Gastrocnemius medialis (tissue), 4 donors: ENCODE results near the gene PELI1. TPM values are rescaled to one million over a fixed set of nuclear protein-coding genes. Genes with fewer than 3 reads are reported as not detected.

ENCODE experiments used
- ATAC-seq, 2 donors: fragments of 150-250 bp; one replicate each; pipeline ENCODE4 v1.9.1; 2016
- DNase-seq, 2 donors: peaks; one replicate each; pipeline ENCODE4 v3.0.0-alpha.2; 2019
- H3K27ac ChIP-seq, 4 donors: fragments of 200-600 bp; sonication (generic); 1 replicate in 1 of 4; 2 replicates in 3 of 4; pipeline ENCODE4 v1.5.1; 2016 to 2018; ENCODE audit warnings: mild to moderate bottlenecking in 2 of 4, moderate library complexity in 1 of 4
- H3K27me3 ChIP-seq, 3 donors: fragments of 200-600 bp; sonication (generic) in 2 of 3; 1 replicate in 1 of 3; 2 replicates in 2 of 3; pipeline versions ENCODE4 v1.5.1 to v1.6.0; 2016 to 2019; ENCODE audit warnings: mild to moderate bottlenecking in 1 of 3, moderate library complexity in 1 of 3
- H3K36me3 ChIP-seq, 2 donors: fragments of 200-600 bp; sonication (generic) in 1 of 2; one replicate each; pipeline ENCODE4 v1.5.1; 2017 to 2018
- H3K4me1 ChIP-seq, 2 donors: fragments of 200-600 bp; sonication (generic) in 1 of 2; one replicate each; pipeline ENCODE4 v1.5.1; 2016 to 2017; ENCODE audit warnings: mild to moderate bottlenecking in 2 of 2
- H3K4me3 ChIP-seq, 4 donors: fragments of 200-600 bp; sonication (generic) in 3 of 4; 1 replicate in 1 of 4; 2 replicates in 3 of 4; pipeline ENCODE4 v1.5.1; 2016 to 2019; ENCODE audit warnings: mild to moderate bottlenecking in 2 of 4
- H3K9me3 ChIP-seq, 3 donors: fragments of 200-600 bp; sonication (generic) in 2 of 3; 1 replicate in 1 of 3; 2 replicates in 2 of 3; pipeline ENCODE4 v1.5.1; 2016 to 2019
- POLR2A ChIP-seq, 2 donors: fragments of 450-650 bp; IDR thresholded peaks; one replicate each; pipeline ENCODE4 v1.6.1; 2017; ENCODE audit warnings: antibody characterized with exemption in 2 of 2, mild to moderate bottlenecking in 2 of 2, moderate library complexity in 2 of 2
- in situ Hi-C, 4 donors: fragments of 200-750 bp; cut with MboI; loops; one replicate each; pipeline versions ENCODE4 v1.15.0 to v1.8.0; 2017; ENCODE audit warnings: low sequenced_read_pairs in 4 of 4
- intact Hi-C: fragments of 100-400 bp; cut with DNase I; formaldehyde crosslinking; loops from one replicate; pipeline ENCODE4 v1.15.1; 2023; ENCODE audit warnings: low total_unique reads
- total RNA-seq, 4 donors: library from RNA; depleted of rRNA; stranded (reverse); fragments of >200 nt; gene quantifications; one replicate each; pipeline versions ENCODE4 v1.1.0 to v1.2.3, GENCODE V29; 2016
- TF ChIP-seq, protein P1 (sequence below), 5 experiments: fragments of 450-650 bp in 3 of 5; fragments of 200-600 bp in 2 of 5; sonication (generic) in 2 of 5; IDR thresholded peaks in 4 of 5; conservative IDR thresholded peaks in 1 of 5; 1 replicate in 4 of 5; 2 replicates in 1 of 5; pipeline ENCODE4 v1.5.1; 2016 to 2019; ENCODE audit warnings: antibody characterized with exemption in 5 of 5, mild to moderate bottlenecking in 3 of 5, moderate library complexity in 3 of 5

Gene PELI1
- total RNA-seq, 4 donors from 2014 or later = 3.7 to 7.5 (median 5.9) TPM

DNA sequence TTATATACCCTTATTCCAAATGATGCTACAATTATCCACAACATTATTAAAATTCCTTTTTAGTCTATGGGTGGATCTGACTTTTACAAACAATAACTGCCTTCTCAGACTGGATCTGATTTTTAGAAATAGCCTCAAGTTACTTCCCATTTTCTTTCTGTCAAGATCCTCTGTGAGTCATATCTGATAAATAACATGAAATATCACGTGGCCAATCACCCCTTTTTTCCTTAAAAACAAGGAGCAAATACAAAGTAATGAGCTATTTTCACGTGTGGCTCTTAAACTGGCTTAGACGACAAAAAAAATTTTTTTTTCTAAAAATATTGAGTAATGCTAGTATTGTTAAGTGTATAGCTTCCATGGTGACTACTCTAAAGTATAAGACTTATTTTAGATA lies 6.7 kb downstream of the PELI1 start:
- no peak for DNase-seq
- Histone ChIP-seq H3K4me1 (peaks cover 8 to 32% of the 10 kb centered on the region in 2 donors), H3K27me3 (no peaks in the 10 kb centered on the region), H3K9me3 (no peaks in the 10 kb centered on the region), H3K4me3 (no peak overlapping the region), H3K27ac (peak overlapping the region in 3 of 4 donors; percentile 7 to 24 (median 10)), H3K36me3 (no peaks in the 10 kb centered on the region)
- intact Hi-C loops (no loop called here), in situ Hi-C loops (loop anchor here in 1 of 4 donors (25.0 kb wide), 1 partner anchor 450 kb away; no protein-coding TSS in a partner anchor)
- no peak for ATAC-seq
- TF ChIP-seq POLR2A (IDR thresholded peaks at IDR 0.05) = no peak

DNA sequence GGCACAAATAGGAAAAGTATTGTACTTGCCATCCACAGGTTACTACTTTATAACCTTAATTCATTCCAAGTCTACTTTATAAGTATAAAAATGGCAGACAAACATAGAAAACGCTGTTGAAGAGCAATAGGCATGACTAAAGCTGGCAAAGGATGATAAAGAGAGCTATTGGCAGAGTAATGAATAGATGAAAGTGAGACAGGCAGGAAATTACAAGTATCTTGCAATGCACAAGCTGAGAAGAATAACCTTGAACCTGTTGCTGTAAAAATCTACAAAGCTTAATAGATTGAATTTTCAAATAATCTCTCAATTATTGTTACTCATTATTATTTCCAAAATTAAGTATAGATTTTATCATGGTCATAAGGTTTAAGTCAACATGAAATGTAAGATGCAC lies 8.8 kb downstream of the PELI1 start:
- Histone ChIP-seq H3K9me3 (no peaks in the 10 kb centered on the region), H3K27me3 (no peaks in the 10 kb centered on the region), H3K27ac (no peak overlapping the region), H3K4me1 (peaks cover 8 to 33% of the 10 kb centered on the region in 2 donors), H3K36me3 (no peaks in the 10 kb centered on the region), H3K4me3 (no peak overlapping the region)
- no peak for ATAC-seq
- DNase-seq = no peak
- in situ Hi-C loops = loop anchor here in 1 of 4 donors (25.0 kb wide), 1 partner anchor 448 kb away; no protein-coding TSS in a partner anchor
- TF ChIP-seq POLR2A (IDR thresholded peaks at IDR 0.05) = no peak
- intact Hi-C loops = no loop called here

DNA sequence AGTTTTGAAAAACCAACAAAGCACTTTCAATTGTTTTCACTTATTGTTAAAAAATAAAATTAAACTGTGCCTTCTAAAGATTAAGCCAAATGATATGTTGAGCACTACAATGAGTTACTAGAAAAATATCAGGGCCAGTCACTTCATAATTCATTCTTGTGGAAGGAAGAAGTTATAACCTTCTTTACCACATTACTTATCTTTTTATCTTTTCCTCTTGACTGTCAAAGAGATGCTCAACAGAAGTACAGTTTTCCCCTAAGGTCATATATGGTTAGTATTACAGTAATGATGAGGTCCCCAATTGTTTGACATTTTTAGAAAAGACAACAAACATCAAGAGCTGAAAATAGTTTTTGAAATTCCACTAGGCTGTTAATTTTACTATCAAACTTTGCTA lies 9.4 kb downstream of the PELI1 start:
- H3K27me3 ChIP-seq = no peaks in the 10 kb centered on the region
- in situ Hi-C loops = loop anchor here in 1 of 4 donors (25.0 kb wide), 1 partner anchor 448 kb away; no protein-coding TSS in a partner anchor
- H3K36me3 ChIP-seq = no peaks in the 10 kb centered on the region
- ATAC-seq = no peak
- H3K27ac ChIP-seq = no peak overlapping the region
- H3K4me3 ChIP-seq = no peak overlapping the region
- no peak for DNase-seq
- TF ChIP-seq POLR2A (IDR thresholded peaks at IDR 0.05) = no peak
- TF ChIP-seq, protein P1, sequence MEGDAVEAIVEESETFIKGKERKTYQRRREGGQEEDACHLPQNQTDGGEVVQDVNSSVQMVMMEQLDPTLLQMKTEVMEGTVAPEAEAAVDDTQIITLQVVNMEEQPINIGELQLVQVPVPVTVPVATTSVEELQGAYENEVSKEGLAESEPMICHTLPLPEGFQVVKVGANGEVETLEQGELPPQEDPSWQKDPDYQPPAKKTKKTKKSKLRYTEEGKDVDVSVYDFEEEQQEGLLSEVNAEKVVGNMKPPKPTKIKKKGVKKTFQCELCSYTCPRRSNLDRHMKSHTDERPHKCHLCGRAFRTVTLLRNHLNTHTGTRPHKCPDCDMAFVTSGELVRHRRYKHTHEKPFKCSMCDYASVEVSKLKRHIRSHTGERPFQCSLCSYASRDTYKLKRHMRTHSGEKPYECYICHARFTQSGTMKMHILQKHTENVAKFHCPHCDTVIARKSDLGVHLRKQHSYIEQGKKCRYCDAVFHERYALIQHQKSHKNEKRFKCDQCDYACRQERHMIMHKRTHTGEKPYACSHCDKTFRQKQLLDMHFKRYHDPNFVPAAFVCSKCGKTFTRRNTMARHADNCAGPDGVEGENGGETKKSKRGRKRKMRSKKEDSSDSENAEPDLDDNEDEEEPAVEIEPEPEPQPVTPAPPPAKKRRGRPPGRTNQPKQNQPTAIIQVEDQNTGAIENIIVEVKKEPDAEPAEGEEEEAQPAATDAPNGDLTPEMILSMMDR (IDR thresholded peaks at IDR 0.05 in 4 of 5, conservative IDR thresholded peaks at IDR 0.05 in 1 of 5) = no peak
- H3K9me3 ChIP-seq = no peaks in the 10 kb centered on the region
- H3K4me1 ChIP-seq = peaks cover 5 to 33% of the 10 kb centered on the region in 2 donors
- intact Hi-C loops = no loop called here

DNA sequence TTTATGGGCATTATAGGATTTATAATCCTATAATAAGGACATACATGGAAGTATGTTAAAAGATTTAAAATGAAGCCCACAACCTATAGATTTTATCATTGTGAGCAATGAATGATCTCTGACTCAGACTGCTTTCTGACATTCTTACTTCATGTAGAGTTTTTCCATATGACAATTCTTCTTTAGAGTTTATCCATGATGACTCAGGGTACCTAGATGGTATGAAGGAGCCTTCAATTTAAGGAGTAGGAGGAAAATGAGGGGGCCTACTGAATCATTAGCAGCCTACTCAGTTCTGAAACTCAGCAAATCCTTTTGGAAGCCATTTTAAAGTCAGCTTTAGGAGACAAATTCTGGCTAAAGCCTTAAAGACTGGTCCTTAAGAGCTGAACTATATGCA lies 10.4 kb downstream of the PELI1 start:
- TF ChIP-seq, protein P1 (IDR thresholded peaks at IDR 0.05 in 4 of 5, conservative IDR thresholded peaks at IDR 0.05 in 1 of 5) = no peak
- TF ChIP-seq POLR2A (IDR thresholded peaks at IDR 0.05) = no peak
- Histone ChIP-seq H3K36me3 (no peaks in the 10 kb centered on the region), H3K4me3 (no peak overlapping the region), H3K9me3 (no peaks in the 10 kb centered on the region), H3K4me1 (peaks cover 5 to 29% of the 10 kb centered on the region in 2 donors), H3K27ac (no peak overlapping the region), H3K27me3 (no peaks in the 10 kb centered on the region)
- in situ Hi-C loops = loop anchor here in 1 of 4 donors (25.0 kb wide), 1 partner anchor 447 kb away; no protein-coding TSS in a partner anchor
- intact Hi-C loops = no loop called here
- DNase-seq (no peak), ATAC-seq (no peak)

DNA sequence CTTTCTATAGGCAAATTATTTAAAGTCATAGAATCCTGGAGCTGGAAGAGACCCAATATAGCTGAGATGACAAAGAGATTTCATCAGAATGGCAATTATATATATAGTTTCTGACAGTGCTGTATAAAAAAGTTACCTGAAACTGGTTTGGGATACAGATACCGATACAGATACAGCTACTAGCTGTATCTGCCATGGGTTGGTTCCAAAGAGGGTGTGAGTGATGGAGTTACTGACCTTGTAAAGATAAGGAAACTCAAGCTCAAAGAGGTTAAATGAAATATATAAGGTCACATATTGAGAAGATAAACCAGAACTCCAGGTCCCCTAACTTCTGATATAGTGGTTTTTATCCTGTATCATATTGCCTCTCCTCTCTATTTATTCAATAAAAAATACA lies 10.9 kb downstream of the PELI1 start:
- in situ Hi-C loops = loop anchor here in 1 of 4 donors (25.0 kb wide), 1 partner anchor 446 kb away; no protein-coding TSS in a partner anchor
- Histone ChIP-seq H3K4me1 (peaks cover 4 to 24% of the 10 kb centered on the region in 2 donors), H3K4me3 (no peak overlapping the region), H3K9me3 (no peaks in the 10 kb centered on the region), H3K27ac (no peak overlapping the region), H3K36me3 (no peaks in the 10 kb centered on the region), H3K27me3 (no peaks in the 10 kb centered on the region)
- ATAC-seq (no peak), DNase-seq (no peak)
- intact Hi-C loops = no loop called here
- TF ChIP-seq, protein P1 (IDR thresholded peaks at IDR 0.05 in 4 of 5, conservative IDR thresholded peaks at IDR 0.05 in 1 of 5) = no peak
- no peak for TF ChIP-seq POLR2A (IDR thresholded peaks at IDR 0.05)

DNA sequence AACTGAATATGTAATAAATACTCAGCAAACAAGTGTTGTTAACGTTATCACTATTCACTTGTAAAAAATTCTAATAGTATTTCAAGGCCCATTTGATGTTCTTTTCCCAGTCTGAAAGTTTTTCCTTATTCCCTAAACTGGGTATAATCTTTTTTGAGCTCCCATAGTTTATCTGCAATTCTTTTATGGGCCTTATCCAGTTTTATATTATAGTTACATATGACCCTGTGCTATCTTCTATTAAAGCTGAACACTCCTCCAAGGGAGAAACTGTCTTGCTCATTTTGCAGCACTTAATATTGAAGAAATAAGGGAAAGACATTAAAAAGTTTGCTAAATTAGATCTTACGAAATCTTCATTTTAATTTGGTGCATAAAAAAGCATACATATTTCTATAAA lies 13.9 kb downstream of the PELI1 start:
- Histone ChIP-seq H3K4me1 (peaks cover 0 to 20% of the 10 kb centered on the region in 2 donors), H3K27ac (no peak overlapping the region), H3K9me3 (no peaks in the 10 kb centered on the region), H3K36me3 (no peaks in the 10 kb centered on the region), H3K27me3 (no peaks in the 10 kb centered on the region), H3K4me3 (no peak overlapping the region)
- intact Hi-C loops (no loop called here), in situ Hi-C loops (loop anchor here in 1 of 4 donors (25.0 kb wide), 1 partner anchor 443 kb away; no protein-coding TSS in a partner anchor)
- ATAC-seq (no peak), DNase-seq (no peak)
- TF ChIP-seq, protein P1 (IDR thresholded peaks at IDR 0.05 in 4 of 5, conservative IDR thresholded peaks at IDR 0.05 in 1 of 5) = no peak
- no peak for TF ChIP-seq POLR2A (IDR thresholded peaks at IDR 0.05)
